Panc1 (cell line): ENCODE measurements around the gene IAH1.

ENCODE experiments used
- POLR2AphosphoS5 ChIP-seq: IDR thresholded peaks from 2 replicates; pipeline ENCODE4 v1.6.1; 2012; ENCODE audit warnings: mild to moderate bottlenecking, low read depth, low read length, moderate library complexity
- SIN3A ChIP-seq: IDR thresholded peaks from 2 replicates; pipeline ENCODE4 v1.6.1; 2012; ENCODE audit warnings: low read depth, mild to moderate bottlenecking, low read length, moderate library complexity, borderline replicate concordance; ENCODE audit not compliant: insufficient read depth
- TF ChIP-seq, protein P1 (sequence below): fragments of 450-650 bp; IDR thresholded peaks from 2 replicates; pipeline ENCODE4 v1.5.1; 2017; ENCODE audit warnings: mild to moderate bottlenecking

DNA sequence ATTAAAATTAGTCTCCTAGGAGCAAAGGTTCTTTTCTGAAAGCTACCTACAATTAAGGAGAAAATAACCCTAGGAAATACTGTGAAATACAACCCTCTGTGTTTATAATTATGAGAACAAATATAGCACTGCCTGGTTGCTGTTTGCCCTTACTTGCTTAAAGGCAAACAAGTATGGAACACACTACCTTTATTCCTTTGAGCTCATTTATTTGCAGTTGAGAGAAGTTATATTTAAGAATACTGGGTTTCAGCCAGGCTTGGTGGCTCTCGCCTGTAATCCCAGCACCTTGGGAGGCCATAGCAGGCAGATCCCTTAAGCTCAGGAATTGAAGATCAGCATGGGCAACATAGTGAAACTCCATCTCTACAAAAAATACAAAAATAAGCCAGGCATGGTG, 23.1 kb upstream of the IAH1 start:
- TF ChIP-seq, protein P1, sequence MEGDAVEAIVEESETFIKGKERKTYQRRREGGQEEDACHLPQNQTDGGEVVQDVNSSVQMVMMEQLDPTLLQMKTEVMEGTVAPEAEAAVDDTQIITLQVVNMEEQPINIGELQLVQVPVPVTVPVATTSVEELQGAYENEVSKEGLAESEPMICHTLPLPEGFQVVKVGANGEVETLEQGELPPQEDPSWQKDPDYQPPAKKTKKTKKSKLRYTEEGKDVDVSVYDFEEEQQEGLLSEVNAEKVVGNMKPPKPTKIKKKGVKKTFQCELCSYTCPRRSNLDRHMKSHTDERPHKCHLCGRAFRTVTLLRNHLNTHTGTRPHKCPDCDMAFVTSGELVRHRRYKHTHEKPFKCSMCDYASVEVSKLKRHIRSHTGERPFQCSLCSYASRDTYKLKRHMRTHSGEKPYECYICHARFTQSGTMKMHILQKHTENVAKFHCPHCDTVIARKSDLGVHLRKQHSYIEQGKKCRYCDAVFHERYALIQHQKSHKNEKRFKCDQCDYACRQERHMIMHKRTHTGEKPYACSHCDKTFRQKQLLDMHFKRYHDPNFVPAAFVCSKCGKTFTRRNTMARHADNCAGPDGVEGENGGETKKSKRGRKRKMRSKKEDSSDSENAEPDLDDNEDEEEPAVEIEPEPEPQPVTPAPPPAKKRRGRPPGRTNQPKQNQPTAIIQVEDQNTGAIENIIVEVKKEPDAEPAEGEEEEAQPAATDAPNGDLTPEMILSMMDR: no peak
- no peak for TF ChIP-seq POLR2AphosphoS5
- TF ChIP-seq SIN3A: no peak
